ENCODE measurements around the gene TMPRSS13.

- TF ChIP-seq CTCF (IDR thresholded peaks at IDR 0.05) (no peak), POLR2A (IDR thresholded peaks at IDR 0.05) (no peak)
These were observed 16.7 kb downstream of the TMPRSS13 start for GRCh38 chr11:117912497-117912896.

All from esophagus squamous epithelium (tissue), 4 donors.